ENCODE measurements around the gene SMG6.

DNA sequence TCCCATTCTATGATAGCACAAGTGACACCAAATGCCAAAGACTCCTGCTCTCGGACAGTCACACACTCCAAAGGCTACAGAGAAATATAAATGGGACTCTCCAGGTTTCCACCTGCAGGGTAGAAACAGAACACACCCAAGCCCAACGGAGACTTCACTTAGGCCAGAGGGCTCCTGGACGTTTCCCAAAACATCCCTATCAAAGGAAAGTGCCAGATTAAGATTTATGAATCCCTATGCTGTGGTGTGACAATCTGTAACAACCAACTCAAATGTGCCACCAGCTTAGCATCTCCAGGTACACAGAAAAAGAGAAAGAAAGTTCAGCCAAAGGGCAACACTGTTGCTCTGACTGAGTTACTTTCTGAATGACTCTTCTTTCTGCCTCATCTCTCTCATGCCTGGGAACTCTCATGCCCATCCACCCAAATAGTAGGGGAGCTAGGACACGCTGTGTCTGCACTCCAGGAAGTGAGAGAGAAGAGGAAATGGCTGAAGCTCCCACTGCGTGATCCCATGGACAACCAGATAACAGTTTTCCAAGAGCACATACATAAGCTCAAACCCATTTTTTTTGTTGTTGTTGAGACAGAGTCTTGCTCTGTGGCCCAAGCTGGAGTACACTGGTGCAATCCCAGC lies 49.7 kb downstream of the SMG6 start:
- TF ChIP-seq, protein P1, sequence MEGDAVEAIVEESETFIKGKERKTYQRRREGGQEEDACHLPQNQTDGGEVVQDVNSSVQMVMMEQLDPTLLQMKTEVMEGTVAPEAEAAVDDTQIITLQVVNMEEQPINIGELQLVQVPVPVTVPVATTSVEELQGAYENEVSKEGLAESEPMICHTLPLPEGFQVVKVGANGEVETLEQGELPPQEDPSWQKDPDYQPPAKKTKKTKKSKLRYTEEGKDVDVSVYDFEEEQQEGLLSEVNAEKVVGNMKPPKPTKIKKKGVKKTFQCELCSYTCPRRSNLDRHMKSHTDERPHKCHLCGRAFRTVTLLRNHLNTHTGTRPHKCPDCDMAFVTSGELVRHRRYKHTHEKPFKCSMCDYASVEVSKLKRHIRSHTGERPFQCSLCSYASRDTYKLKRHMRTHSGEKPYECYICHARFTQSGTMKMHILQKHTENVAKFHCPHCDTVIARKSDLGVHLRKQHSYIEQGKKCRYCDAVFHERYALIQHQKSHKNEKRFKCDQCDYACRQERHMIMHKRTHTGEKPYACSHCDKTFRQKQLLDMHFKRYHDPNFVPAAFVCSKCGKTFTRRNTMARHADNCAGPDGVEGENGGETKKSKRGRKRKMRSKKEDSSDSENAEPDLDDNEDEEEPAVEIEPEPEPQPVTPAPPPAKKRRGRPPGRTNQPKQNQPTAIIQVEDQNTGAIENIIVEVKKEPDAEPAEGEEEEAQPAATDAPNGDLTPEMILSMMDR (conservative IDR thresholded peaks at IDR 0.05 in 1 of 2, IDR thresholded peaks at IDR 0.05 in 1 of 2; ENCODE audit: extremely low read depth in 1 of 2, insufficient read depth in 1 of 2, low read depth in 1 of 2, low read length in 2 of 2) = no peak
- TF ChIP-seq EZH2 (IDR thresholded peaks at IDR 0.05; ENCODE audit: borderline replicate concordance, low read length) = no peak

Data from mammary epithelial cell (primary cell).